Hematopoietic multipotent progenitor cell treated with erythropoietin and hydrocortisone succinate and interleukin-3 and kit ligand, for 8 days (in vitro differentiated cells): ENCODE data around the gene MAK.
A peak's percentile ranks its signal among the peaks of the same experiment; 100 is the strongest.
"Not testable (repeated sequence)": the region's sequence is repeated elsewhere in the genome, so short reads cannot be mapped to it uniquely, and the experiment has no call there.

Experiments
- DNase-seq: peaks from one replicate; pipeline ENCODE4 v3.0.0-alpha.2; 2015

The MAK gene

GRCh38 chr6:10769419-10769818 lies 68.9 kb downstream of the MAK start:
- no peak for DNase-seq

GRCh38 chr6:10763006-10763405 lies 75.3 kb downstream of the MAK start:
- no peak for DNase-seq

- DNase-seq, result no peak
These were observed 78.4 kb downstream of the MAK start for GRCh38 chr6:10759884-10760329.

GRCh38 chr6:10759312-10759839 lies 79.0 kb downstream of the MAK start:
- peak; percentile 79 for DNase-seq

- DNase-seq, result no peak
These were observed 82.3 kb downstream of the MAK start for GRCh38 chr6:10756085-10756484.

GRCh38 chr6:10751757-10752156 lies 86.6 kb downstream of the MAK start:
- peak; percentile 83 for DNase-seq

- DNase-seq, result not testable (repeated sequence)
These were observed 87.8 kb downstream of the MAK start for GRCh38 chr6:10750568-10750967.

GRCh38 chr6:10749734-10750133 lies 88.6 kb downstream of the MAK start:
- peak; percentile 98 for DNase-seq

GRCh38 chr6:10747251-10747972 lies 90.9 kb downstream of the MAK start, which contains the start of gene TMEM14B:
TSS of gene TMEM14B (plus strand) at chr6:10747805. CDS start at chr6:10749246, 1,441 bp downstream.
- peak; percentile 96 for DNase-seq

- peak; percentile 32 for DNase-seq
These were observed 91.5 kb downstream of the MAK start for GRCh38 chr6:10746915-10747250.

GRCh38 chr6:10745116-10745515 lies 93.2 kb downstream of the MAK start:
- no peak for DNase-seq

GRCh38 chr6:10743515-10743914 lies 94.8 kb downstream of the MAK start:
- no peak for DNase-seq

GRCh38 chr6:10742251-10742650 lies 96.1 kb downstream of the MAK start:
- no peak for DNase-seq

GRCh38 chr6:10741643-10742042 lies 96.7 kb downstream of the MAK start:
- DNase-seq, result peak; percentile 28

GRCh38 chr6:10740061-10740460 lies 98.3 kb downstream of the MAK start:
- no peak for DNase-seq

GRCh38 chr6:10736731-10737130 lies 101.6 kb downstream of the MAK start:
- no peak for DNase-seq

GRCh38 chr6:10733863-10734262 lies 104.5 kb downstream of the MAK start:
- no peak for DNase-seq

GRCh38 chr6:10733151-10733715 lies 105.1 kb downstream of the MAK start:
- peak; percentile 21 for DNase-seq

GRCh38 chr6:10730254-10730653 lies 108.1 kb downstream of the MAK start:
- no peak for DNase-seq

GRCh38 chr6:10725716-10726115 lies 112.6 kb downstream of the MAK start:
- no peak for DNase-seq

GRCh38 chr6:10725044-10725443 lies 113.3 kb downstream of the MAK start:
- DNase-seq, result peak; percentile 97

GRCh38 chr6:10723567-10723881 lies 114.8 kb downstream of the MAK start:
- DNase-seq, result peak; percentile 36

GRCh38 chr6:10722820-10723566 lies 115.3 kb downstream of the MAK start, which contains the start of gene TMEM14C:
TSS of gene TMEM14C (plus strand) at chr6:10723070. CDS start at chr6:10724614, 1,544 bp downstream.
- peak; percentile 94 for DNase-seq

- DNase-seq, result no peak
These were observed 115.8 kb downstream of the MAK start for GRCh38 chr6:10722570-10722819.
